GM19397 (cell line): ENCODE results near the gene NTF3.

Source experiments
- ATAC-seq: cut with Tn5 transposase; IDR thresholded peaks from one replicate; pipeline ENCODE4 v1.9.1; 2021; ENCODE audit warnings: mild to moderate bottlenecking, moderate library complexity; ENCODE audit not compliant: unreplicated experiment

NTF3 gene

GRCh38 chr12:5485454-5485853 is 53.5 kb downstream of the NTF3 start:
- no peak for ATAC-seq

GRCh38 chr12:5487076-5487475 is 55.2 kb downstream of the NTF3 start:
- ATAC-seq: no peak

GRCh38 chr12:5487948-5488625 is 56.2 kb downstream of the NTF3 start:
- no peak for ATAC-seq

- ATAC-seq: no peak
These were observed 56.7 kb downstream of the NTF3 start for GRCh38 chr12:5488626-5488955.

- ATAC-seq: no peak
These were observed 57.1 kb downstream of the NTF3 start for GRCh38 chr12:5489017-5489416.

GRCh38 chr12:5489760-5490406 is 58.0 kb downstream of the NTF3 start:
- no peak for ATAC-seq

GRCh38 chr12:5492562-5492961 is 60.7 kb downstream of the NTF3 start:
- no peak for ATAC-seq

GRCh38 chr12:5493018-5493417 is 61.1 kb downstream of the NTF3 start:
- no peak for ATAC-seq

- no peak for ATAC-seq
These were observed 62.4 kb downstream of the NTF3 start for GRCh38 chr12:5494343-5494742.

- ATAC-seq: no peak
These were observed 65.6 kb downstream of the NTF3 start for GRCh38 chr12:5497329-5498053.

- no peak for ATAC-seq
These were observed 66.2 kb downstream of the NTF3 start for GRCh38 chr12:5498076-5498475.

GRCh38 chr12:5498806-5499205 is 66.9 kb downstream of the NTF3 start:
- ATAC-seq: no peak

GRCh38 chr12:5499566-5500330 is 67.8 kb downstream of the NTF3 start:
- ATAC-seq: no peak

- no peak for ATAC-seq
These were observed 68.4 kb downstream of the NTF3 start for GRCh38 chr12:5500331-5500659.

GRCh38 chr12:5503774-5504173 is 71.9 kb downstream of the NTF3 start:
- ATAC-seq: no peak

GRCh38 chr12:5505116-5505515 is 73.2 kb downstream of the NTF3 start:
- no peak for ATAC-seq

GRCh38 chr12:5505751-5506150 is 73.8 kb downstream of the NTF3 start:
- ATAC-seq: no peak

GRCh38 chr12:5506295-5506694 is 74.4 kb downstream of the NTF3 start:
- ATAC-seq: no peak

GRCh38 chr12:5506821-5507231 is 74.9 kb downstream of the NTF3 start:
- no peak for ATAC-seq

- no peak for ATAC-seq
These were observed 75.6 kb downstream of the NTF3 start for GRCh38 chr12:5507401-5507935.

GRCh38 chr12:5507944-5508343 is 76.0 kb downstream of the NTF3 start:
- no peak for ATAC-seq
